ENCODE results near the gene WDR5.

WDR5 gene

DNA sequence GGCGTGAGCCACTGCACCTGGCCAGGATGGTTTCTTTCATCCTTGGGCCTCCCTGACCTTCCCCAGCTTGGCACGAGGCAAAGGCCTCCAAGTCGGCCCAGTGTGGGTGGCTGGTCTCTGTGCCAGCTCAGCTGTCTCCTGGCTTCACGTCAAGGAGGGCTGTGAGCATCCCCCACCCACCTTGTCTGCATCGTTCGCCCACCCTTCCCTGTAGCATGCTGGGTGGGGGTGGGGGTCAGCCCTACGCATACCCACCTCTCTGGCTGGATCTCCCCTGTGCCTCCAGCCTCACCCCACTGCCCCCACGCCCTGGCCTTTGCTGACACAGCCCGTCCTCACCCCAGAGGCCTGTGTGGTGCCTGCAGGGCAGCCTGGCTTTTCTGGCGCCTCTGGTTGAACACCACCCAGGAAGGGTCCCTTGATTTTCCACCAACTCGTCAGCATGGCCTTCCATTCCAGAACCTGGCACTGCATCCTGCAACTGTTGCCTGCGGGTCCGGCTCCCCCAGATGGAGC, 8.8 kb upstream of the WDR5 start:
- H3K36me3 Mint-ChIP-seq (ENCODE audit: low read depth), result no peaks in the 10 kb centered on the region
- H3K9me3 Mint-ChIP-seq, result no peaks in the 10 kb centered on the region
- H3K4me3 Mint-ChIP-seq, result no peak overlapping the region
- no peak overlapping the region for H3K27ac Mint-ChIP-seq
- H3K4me1 Mint-ChIP-seq (ENCODE audit: low read depth), result peaks cover 6% of the 10 kb centered on the region
- no peaks in the 10 kb centered on the region for H3K27me3 Mint-ChIP-seq

- Mint-ChIP-seq H3K4me1 (ENCODE audit: low read depth) (peaks cover 6% of the 10 kb centered on the region), H3K9me3 (no peaks in the 10 kb centered on the region), H3K36me3 (ENCODE audit: low read depth) (no peaks in the 10 kb centered on the region), H3K4me3 (no peak overlapping the region), H3K27me3 (no peaks in the 10 kb centered on the region), H3K27ac (no peak overlapping the region)
Observed at GRCh38 chr9:134127616-134128015, 8.3 kb upstream of the WDR5 start.

DNA sequence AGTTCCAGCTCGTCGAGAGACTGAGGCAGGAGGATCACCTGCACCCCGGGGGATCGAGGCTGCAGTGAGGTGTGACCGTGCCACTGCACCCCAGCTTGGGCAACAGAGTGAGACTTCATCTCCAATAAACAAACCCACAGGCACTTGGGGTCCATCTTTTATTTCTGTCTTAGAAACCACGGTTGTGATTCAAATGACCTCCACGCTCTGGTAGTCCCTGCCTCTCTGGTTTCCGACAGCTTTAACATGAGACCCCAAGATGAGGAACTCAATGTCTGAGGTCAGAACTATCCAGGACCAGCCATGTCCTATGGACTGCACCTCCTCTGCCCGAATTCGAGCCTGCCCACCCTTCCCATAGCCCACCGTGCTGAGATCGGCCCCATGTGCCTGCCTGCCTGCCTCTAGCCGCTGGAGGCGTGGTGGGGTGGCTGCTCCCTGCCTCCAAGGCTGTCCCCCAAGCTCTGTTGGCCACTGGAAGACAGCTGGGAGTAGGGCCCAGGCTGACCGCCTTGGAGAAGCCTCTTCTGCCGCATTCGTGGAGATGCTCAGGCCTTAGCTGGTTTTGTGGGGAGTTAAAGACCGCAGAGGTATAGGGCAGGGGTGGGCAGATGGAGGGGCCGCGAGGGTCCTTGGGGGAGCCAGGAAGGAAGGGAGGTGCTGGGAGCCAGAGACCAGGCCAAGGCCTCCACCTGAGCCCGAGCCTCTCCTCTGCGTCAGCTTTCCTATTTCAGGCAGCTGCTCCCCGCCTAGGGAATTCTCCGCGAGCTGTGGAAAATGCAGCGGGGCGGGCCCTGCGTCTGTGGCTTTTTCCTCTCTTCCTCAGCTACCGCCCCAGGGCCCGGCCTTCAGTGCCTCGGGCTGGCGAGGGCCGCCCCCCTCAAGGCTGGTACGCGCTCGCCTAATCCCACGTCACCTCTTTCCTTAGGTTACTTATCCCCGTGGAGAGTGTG, 6.9 kb upstream of the WDR5 start:
- no peak overlapping the region for H3K27ac Mint-ChIP-seq
- H3K27me3 Mint-ChIP-seq, result no peaks in the 10 kb centered on the region
- no peak overlapping the region for H3K4me3 Mint-ChIP-seq
- H3K9me3 Mint-ChIP-seq, result no peaks in the 10 kb centered on the region
- H3K36me3 Mint-ChIP-seq (ENCODE audit: low read depth), result no peaks in the 10 kb centered on the region
- H3K4me1 Mint-ChIP-seq (ENCODE audit: low read depth), result no peaks in the 10 kb centered on the region

DNA sequence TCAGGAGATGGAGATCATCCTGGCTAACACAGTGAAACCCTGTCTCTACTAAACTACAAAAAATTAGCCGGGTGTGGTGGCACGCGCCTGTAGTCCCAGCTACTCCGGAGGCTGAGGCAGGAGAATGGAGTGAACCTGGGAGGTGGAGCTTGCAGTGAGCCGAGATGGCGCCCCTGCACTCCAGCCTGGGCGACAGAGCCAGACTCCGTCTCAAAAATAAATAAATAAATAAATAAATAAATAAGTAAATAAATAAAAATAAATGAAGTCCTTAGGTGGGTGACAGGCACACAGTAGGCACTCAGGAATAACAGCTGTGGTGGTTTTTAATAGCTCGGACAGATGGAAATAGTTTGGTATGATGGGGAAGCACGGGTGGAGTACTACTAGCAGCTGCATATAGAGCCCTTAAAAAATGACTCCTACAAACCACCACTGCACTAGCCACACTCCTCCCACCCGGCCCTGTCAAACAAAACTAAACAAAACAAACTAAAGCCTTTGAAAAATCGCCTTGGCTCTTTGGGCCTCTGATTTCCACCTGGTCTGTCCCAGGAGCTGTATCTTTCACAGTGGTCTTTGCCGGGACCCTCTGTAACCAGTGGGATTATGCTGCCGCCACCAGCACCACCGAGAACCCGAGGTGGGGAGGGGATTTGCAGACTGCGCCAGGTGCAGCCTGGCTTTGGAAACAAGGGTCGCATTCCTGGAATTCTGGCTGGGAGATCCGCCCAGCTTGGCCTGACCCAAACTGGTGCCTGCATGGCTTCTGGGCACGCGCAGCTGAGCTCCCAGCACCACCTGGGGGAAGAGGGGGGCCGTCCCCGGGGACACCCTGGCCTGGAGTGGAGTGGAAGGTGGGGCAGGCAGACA, 5.1 kb upstream of the WDR5 start:
- no peak overlapping the region for H3K27ac Mint-ChIP-seq
- H3K4me3 Mint-ChIP-seq, result no peak overlapping the region
- H3K9me3 Mint-ChIP-seq, result no peaks in the 10 kb centered on the region
- H3K4me1 Mint-ChIP-seq (ENCODE audit: low read depth), result peaks cover 10% of the 10 kb centered on the region
- no peaks in the 10 kb centered on the region for H3K27me3 Mint-ChIP-seq
- H3K36me3 Mint-ChIP-seq (ENCODE audit: low read depth), result no peaks in the 10 kb centered on the region

DNA sequence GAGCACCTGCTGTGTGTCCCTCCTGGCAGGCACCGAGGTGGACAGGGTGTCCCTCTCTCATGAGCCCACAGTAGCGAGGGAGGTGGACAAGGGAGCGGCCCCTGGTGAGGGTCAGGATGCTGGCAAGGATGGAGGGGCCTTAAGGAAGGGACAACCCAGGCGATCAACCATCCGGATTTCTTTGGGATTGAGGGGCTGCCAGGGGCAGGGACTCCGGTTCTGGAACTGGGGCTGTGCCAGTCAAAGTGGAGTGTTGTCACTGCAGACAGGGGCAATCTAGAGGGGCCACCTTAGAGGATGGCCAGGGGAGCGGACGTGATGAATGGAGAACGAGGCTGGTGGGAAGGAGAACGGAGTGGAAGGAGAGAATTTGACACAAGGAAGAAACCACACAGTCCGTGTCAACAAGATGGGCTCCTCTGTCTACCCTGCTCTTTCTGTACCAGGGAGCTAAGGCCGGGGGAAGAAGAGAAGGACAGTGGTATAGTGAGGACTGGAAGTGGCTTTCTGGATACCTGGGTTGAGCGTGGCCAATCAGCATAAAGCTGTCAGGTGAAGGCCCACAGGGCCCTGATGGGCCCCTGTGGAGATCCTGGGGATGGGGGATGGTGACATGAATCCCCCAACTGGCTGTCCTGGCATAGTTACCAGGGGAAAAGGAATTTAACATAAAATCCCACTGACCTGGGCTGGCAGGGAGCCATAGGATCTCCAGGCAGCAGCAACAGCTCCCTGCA, 4.2 kb upstream of the WDR5 start:
- no peaks in the 10 kb centered on the region for H3K9me3 Mint-ChIP-seq
- no peak overlapping the region for H3K27ac Mint-ChIP-seq
- peaks cover 11% of the 10 kb centered on the region for H3K4me1 Mint-ChIP-seq (ENCODE audit: low read depth)
- no peak overlapping the region for H3K4me3 Mint-ChIP-seq
- H3K27me3 Mint-ChIP-seq, result no peaks in the 10 kb centered on the region
- no peaks in the 10 kb centered on the region for H3K36me3 Mint-ChIP-seq (ENCODE audit: low read depth)

GRCh38 chr9:134132208-134132870, 3.5 kb upstream of the WDR5 start:
- Mint-ChIP-seq H3K27me3 (no peaks in the 10 kb centered on the region), H3K4me1 (ENCODE audit: low read depth) (peaks cover 18% of the 10 kb centered on the region), H3K4me3 (no peak overlapping the region), H3K27ac (no peak overlapping the region), H3K9me3 (no peaks in the 10 kb centered on the region), H3K36me3 (ENCODE audit: low read depth) (no peaks in the 10 kb centered on the region)

DNA sequence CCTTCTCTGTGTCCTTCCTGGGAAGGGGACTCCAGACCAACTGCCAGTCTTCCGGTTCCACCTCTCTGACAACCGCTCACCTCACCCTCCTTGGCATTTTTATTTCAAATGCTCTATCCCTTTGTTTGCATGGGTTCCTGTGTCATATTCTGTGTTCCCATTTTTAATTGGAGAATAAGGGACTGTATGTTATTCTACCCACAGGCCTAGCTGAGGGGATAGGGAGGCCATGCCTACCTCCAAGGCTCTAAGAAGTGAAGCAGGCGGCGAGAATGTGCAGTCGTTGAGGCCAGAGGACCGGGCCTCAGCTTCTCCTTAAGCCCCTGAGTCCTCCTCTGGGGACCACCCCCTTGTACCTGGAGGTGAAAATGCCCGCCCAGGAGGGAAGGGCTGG, 936 bp upstream of the WDR5 start:
- Mint-ChIP-seq H3K9me3 (no peaks in the 10 kb centered on the region), H3K36me3 (ENCODE audit: low read depth) (peaks cover 20% of the 10 kb centered on the region), H3K27me3 (no peaks in the 10 kb centered on the region), H3K27ac (peak overlapping the region; percentile 75), H3K4me3 (peak overlapping the region; percentile 88), H3K4me1 (ENCODE audit: low read depth) (peaks cover 33% of the 10 kb centered on the region)

DNA sequence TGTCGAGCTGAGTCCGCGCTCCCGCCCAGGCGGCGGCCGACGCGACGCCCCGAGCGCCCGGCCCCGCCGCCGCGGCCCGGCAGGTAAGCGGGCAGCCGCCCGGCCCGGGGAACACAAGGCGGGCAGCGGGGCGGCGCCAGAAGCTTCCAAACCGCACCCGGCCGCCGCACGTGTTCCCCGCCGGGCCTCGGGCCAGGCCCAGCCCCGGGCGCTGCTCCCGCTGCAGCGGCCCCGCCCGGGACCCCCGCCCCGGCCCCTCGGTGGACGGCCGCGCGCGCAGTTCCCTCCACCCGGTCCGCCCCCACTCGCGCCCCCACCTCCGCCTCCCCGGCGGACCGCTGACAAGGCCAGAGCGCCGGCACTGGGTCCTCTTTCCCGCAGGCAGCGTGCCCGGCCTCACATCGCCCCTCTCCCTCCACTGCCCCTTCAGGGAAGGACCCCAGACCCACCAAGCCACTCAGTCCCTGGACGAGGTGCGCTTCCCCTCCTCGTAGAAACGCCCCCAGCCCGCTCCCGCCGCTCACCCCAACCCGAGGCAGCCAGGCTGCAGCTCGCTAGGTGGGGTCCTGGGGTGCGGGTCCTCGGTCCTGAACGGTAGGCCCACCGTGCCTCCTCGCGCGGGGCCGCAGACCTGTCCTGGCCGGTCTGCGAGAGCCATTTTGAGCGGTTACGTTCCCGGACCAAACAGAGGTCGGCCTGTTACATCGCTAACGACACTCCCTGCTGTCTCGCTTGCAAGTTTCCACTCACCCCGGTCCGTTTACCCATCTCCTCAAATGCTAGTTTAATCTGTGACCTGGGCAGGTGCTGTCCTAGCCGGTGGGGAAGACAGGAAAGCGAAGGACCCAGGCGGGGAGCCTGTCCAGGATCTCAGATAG, 475 bp downstream of the WDR5 start:
- peaks cover 33% of the 10 kb centered on the region for H3K4me1 Mint-ChIP-seq (ENCODE audit: low read depth)
- no peaks in the 10 kb centered on the region for H3K9me3 Mint-ChIP-seq
- peak overlapping the region; percentile 97 for H3K4me3 Mint-ChIP-seq
- peak overlapping the region; percentile 90 for H3K27ac Mint-ChIP-seq
- H3K36me3 Mint-ChIP-seq (ENCODE audit: low read depth), result peaks cover 34% of the 10 kb centered on the region
- H3K27me3 Mint-ChIP-seq, result no peaks in the 10 kb centered on the region

GRCh38 chr9:134136996-134137299, 1.1 kb downstream of the WDR5 start:
- peak overlapping the region; percentile 90 for H3K27ac Mint-ChIP-seq
- peaks cover 33% of the 10 kb centered on the region for H3K4me1 Mint-ChIP-seq (ENCODE audit: low read depth)
- no peaks in the 10 kb centered on the region for H3K9me3 Mint-ChIP-seq
- H3K27me3 Mint-ChIP-seq, result no peaks in the 10 kb centered on the region
- H3K4me3 Mint-ChIP-seq, result peak overlapping the region; percentile 97
- peaks cover 39% of the 10 kb centered on the region for H3K36me3 Mint-ChIP-seq (ENCODE audit: low read depth)

DNA sequence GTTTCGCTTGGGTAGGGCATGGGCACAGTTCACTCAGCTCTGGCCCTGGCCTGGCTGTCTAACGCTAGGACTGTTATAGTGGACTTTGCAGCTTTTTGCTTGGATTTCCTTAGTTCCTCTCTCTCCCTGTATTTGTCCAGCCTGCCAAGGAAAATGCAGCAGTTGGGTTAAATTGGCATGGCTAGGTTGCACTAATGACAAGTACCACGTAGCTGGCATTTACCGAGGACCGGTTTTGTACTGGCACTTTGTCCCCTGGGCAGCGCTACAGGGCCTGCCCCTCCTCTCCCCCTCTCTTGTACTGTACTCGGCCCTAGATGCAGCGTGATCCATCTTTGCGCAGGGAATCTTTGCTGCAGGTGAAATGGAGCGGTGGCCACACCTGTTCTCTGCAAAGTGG, 2.4 kb downstream of the WDR5 start:
- H3K36me3 Mint-ChIP-seq (ENCODE audit: low read depth), result peaks cover 50% of the 10 kb centered on the region
- H3K27ac Mint-ChIP-seq, result peak overlapping the region; percentile 60
- H3K4me3 Mint-ChIP-seq, result peak overlapping the region; percentile 97
- no peaks in the 10 kb centered on the region for H3K9me3 Mint-ChIP-seq
- H3K27me3 Mint-ChIP-seq, result no peaks in the 10 kb centered on the region
- H3K4me1 Mint-ChIP-seq (ENCODE audit: low read depth), result peaks cover 33% of the 10 kb centered on the region

DNA sequence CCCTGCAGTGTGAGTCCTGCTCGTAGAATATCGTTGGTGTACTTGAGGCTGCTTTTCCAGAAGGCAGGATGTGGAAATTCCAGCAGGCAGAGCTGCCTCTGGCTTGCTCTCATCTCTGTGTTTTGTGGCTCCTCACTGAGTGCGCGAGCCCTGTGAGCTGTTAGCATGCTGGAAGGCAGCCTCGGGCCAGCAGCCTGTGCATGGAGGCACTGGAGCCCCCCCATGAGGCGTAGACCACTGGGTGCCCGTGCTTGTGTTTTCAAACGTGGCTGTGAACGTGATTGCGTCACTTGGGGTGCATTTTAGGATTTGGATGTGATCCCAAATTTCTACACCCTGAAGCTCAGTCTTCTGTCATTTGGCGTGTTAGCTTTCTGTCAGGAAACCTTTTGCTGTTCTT, 3.2 kb downstream of the WDR5 start:
- H3K36me3 Mint-ChIP-seq (ENCODE audit: low read depth), result peaks cover 50% of the 10 kb centered on the region
- H3K9me3 Mint-ChIP-seq, result no peaks in the 10 kb centered on the region
- peaks cover 33% of the 10 kb centered on the region for H3K4me1 Mint-ChIP-seq (ENCODE audit: low read depth)
- H3K27ac Mint-ChIP-seq, result no peak overlapping the region
- H3K27me3 Mint-ChIP-seq, result no peaks in the 10 kb centered on the region
- peak overlapping the region; percentile 97 for H3K4me3 Mint-ChIP-seq

- Mint-ChIP-seq H3K36me3 (ENCODE audit: low read depth) (peaks cover 69% of the 10 kb centered on the region), H3K9me3 (no peaks in the 10 kb centered on the region), H3K4me1 (ENCODE audit: low read depth) (peaks cover 20% of the 10 kb centered on the region), H3K4me3 (no peak overlapping the region), H3K27ac (no peak overlapping the region), H3K27me3 (no peaks in the 10 kb centered on the region)
Observed at GRCh38 chr9:134141906-134142305, 6.0 kb downstream of the WDR5 start.

DNA sequence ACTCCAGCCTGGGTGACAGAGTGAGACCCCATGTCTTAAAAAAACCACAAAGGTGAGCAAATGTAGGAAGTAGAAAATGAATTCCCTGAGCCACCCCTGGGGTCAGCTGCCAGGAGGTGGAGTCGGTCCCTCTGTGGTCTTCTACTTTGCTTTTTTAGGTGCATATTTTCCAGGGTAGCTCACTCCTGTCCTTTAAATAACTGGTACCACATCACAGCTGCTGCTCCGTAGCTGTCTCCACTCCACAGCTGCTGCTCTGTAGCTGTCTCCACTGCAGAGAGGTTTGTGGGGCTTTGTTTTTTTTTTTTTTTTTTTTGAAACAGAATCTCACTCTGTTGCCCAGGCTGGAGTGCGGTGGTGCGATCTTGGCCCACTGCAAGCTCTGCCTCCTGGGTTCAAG, 8.9 kb downstream of the WDR5 start:
- Mint-ChIP-seq H3K4me1 (ENCODE audit: low read depth) (no peaks in the 10 kb centered on the region), H3K4me3 (no peak overlapping the region), H3K9me3 (no peaks in the 10 kb centered on the region), H3K27me3 (no peaks in the 10 kb centered on the region), H3K36me3 (ENCODE audit: low read depth) (peaks cover 70% of the 10 kb centered on the region), H3K27ac (no peak overlapping the region)

Measured in stimulated activated naive CD8-positive, alpha-beta T cell treated with anti-CD3 and anti-CD28 coated beads, Interleukin-15, Interleukin-2, amounts not matched to agents 100 ng/mL and 50 ng/mL, for 24 hours (primary cell).